Heart right ventricle (tissue), 16 donors: ENCODE data around the gene RASD2. TPM values are rescaled to one million over a fixed set of nuclear protein-coding genes. Genes with fewer than 3 reads are reported as not detected.

Experiments
- ATAC-seq, 8 donors: fragments of 200-7000 bp; cut with Tn5 transposase; one replicate each; pipeline ENCODE4 v1.9.1; 2020; ENCODE audit warnings: mild to moderate bottlenecking in 8 of 8, moderate library complexity in 8 of 8, moderate number of reproducible peaks in 1 of 8
- DNase-seq, 2 donors: peaks; one replicate each; pipeline ENCODE4 v3.0.0-alpha.2; 2020
- H3K27ac ChIP-seq, 10 donors: fragments of 200-600 bp; sonication (generic) in 2 of 10; one replicate each; pipeline versions ENCODE4 v1.5.0 to v1.8.0; 2020 to 2022; ENCODE audit warnings: mild to moderate bottlenecking in 3 of 10
- H3K27me3 ChIP-seq, 7 donors: fragments of 200-600 bp; one replicate each; pipeline ENCODE4 v1.8.0; 2021 to 2022; ENCODE audit warnings: mild to moderate bottlenecking in 2 of 7
- H3K36me3 ChIP-seq, 9 donors: fragments of 200-600 bp; sonication (generic) in 1 of 9; one replicate each; pipeline versions ENCODE4 v1.5.0 to v1.8.0; 2020 to 2022; ENCODE audit warnings: mild to moderate bottlenecking in 2 of 9
- H3K4me1 ChIP-seq, 9 donors: fragments of 200-600 bp; sonication (generic) in 1 of 9; one replicate each; pipeline versions ENCODE4 v1.5.0 to v1.8.0; 2020 to 2022; ENCODE audit warnings: mild to moderate bottlenecking in 4 of 9
- H3K4me3 ChIP-seq, 10 donors: fragments of 200-600 bp; sonication (generic) in 2 of 10; one replicate each; pipeline versions ENCODE4 v1.5.0 to v1.8.0; 2020 to 2022; ENCODE audit warnings: mild to moderate bottlenecking in 7 of 10, moderate library complexity in 2 of 10
- H3K9me3 ChIP-seq, 11 donors: fragments of 200-600 bp in 10 of 11; sonication (generic) in 2 of 11; one replicate each; pipeline versions ENCODE4 v1.5.0 to v1.8.0; 2013 to 2022; ENCODE audit warnings: mild to moderate bottlenecking in 2 of 11, control low read depth in 1 of 11, moderate library complexity in 1 of 11
- CTCF ChIP-seq, 9 donors: fragments of 200-600 bp; sonication (generic) in 2 of 9; IDR thresholded peaks; one replicate each; pipeline versions ENCODE4 v1.5.0 to v1.8.0; 2021 to 2022; ENCODE audit warnings: antibody characterized with exemption in 9 of 9, mild to moderate bottlenecking in 5 of 9, moderate library complexity in 1 of 9
- WGBS, 2 donors: extraction: QIAGEN DNeasy Blood & Tissue Kit; methylation state at CpG; one replicate each; pipeline ENCODE4 v1.1.7; 2013; ENCODE audit warnings: inconsistent platforms in 1 of 2; 5-methylcytosine and 5-hydroxymethylcytosine counted together
- intact Hi-C, 10 donors: fragments of 100-400 bp; cut with DNase I; formaldehyde crosslinking; loops; one replicate each; pipeline versions ENCODE4 v1.11.1 to v1.14.2; 2022
- polyA plus RNA-seq, 2 donors: library from polyadenylated mRNA; stranded (reverse); fragments of 200-250 nt; gene quantifications; one replicate each; pipeline ENCODE4 v1.2.3, GENCODE V29; 2013
- total RNA-seq, 10 donors: library from RNA; stranded (reverse); fragmentation: NEBNext Ultra II Directional in 3 of 10; extraction: Animal tissue kit (Norgen Biotek cat#: 25700) in 3 of 10; gene quantifications; one replicate each; pipeline versions ENCODE4 v1.2.1 to v1.2.4, GENCODE V29; 2021 to 2023
- donor health status: Arrhythmogenic right ventricular cardiomyopathy.
- donor health status: ischemic (EF 13 %, LVEDD 7.1; RV severe dilation, severe dysfunction).
- donor health status: healthy with polysubstance abuse.
- donor health status: DM: no; HTN: yes; CAD: no.
- donor health status: DM: no; HTN: no; CAD: no.
- donor health status: ischemic (EF 25% LVEDD 6.9; RV normal size, moderate dysfunction).
- donor health status: ischemic (EF 25% LVEDD 5.7; RV mildly dilated, moderate dysfunction).
- donor health status: healthy.
- donor health status: DM: yes; HTN: yes; CAD: no.
- donor health status: Ischemic cardiomyopathy.
- donor health status: ischemic (EF 35%, LVEDD 5.7; RV mildly dilated, moderate dysfunction).
- donor health status: nonischemic (EF 11% LVEDD 7.7; RV severe dilation, severe dysfunction).
- donor health status: DM: yes; HTN: yes; CAD: no.
- donor health status: PGD.
- donor health status: ischemic (EF 29% LVEDD 5.4; RV normal size, mild dysfunction).
- donor health status: nonischemic (EF 23%, LVEDD 6.1; RV moderate dilation, normal function).

The RASD2 gene
- total and polyA plus RNA-seq, 12 donors = 1.4 to 9.9 (median 3.6) TPM

GRCh38 chr22:35568751-35569739, 28.4 kb downstream of the RASD2 start:
- Histone ChIP-seq H3K27me3 (peaks cover 0 to 5% (median 0%) of the 10 kb centered on the region in 7 donors), H3K27ac (peak overlapping the region in 1 of 10 donors; percentile 38), H3K4me1 (peaks cover 4 to 56% (median 19%) of the 10 kb centered on the region in 9 donors), H3K4me3 (no peak overlapping the region), H3K9me3 (no peaks in the 10 kb centered on the region), H3K36me3 (no peaks in the 10 kb centered on the region)
- TF ChIP-seq CTCF (IDR thresholded peaks at IDR 0.05) = no peak
- DNase-seq (no peak), ATAC-seq (peak in 3 of 8 donors; percentile 19 to 52 (median 31))
- intact Hi-C loops = no loop called here
- WGBS, 2 donors = 66 to 69% methylated on average over 17 of the region's 17 CpGs

GRCh38 chr22:35569916-35570315, 29.3 kb downstream of the RASD2 start:
- Histone ChIP-seq H3K36me3 (no peaks in the 10 kb centered on the region), H3K9me3 (no peaks in the 10 kb centered on the region), H3K27me3 (peaks cover 0 to 5% (median 0%) of the 10 kb centered on the region in 7 donors), H3K4me3 (no peak overlapping the region), H3K27ac (no peak overlapping the region), H3K4me1 (peaks cover 0 to 48% (median 12%) of the 10 kb centered on the region in 9 donors)
- TF ChIP-seq CTCF (IDR thresholded peaks at IDR 0.05) = no peak
- DNase-seq = no peak
- 91 to 94% methylated on average over 13 of the region's 13 CpGs for WGBS, 2 donors
- intact Hi-C loops = no loop called here
- ATAC-seq = no peak

- Histone ChIP-seq H3K27ac (no peak overlapping the region), H3K4me3 (no peak overlapping the region), H3K36me3 (no peaks in the 10 kb centered on the region), H3K9me3 (no peaks in the 10 kb centered on the region), H3K4me1 (peaks cover 0 to 44% (median 7%) of the 10 kb centered on the region in 9 donors), H3K27me3 (peaks cover 0 to 5% (median 0%) of the 10 kb centered on the region in 7 donors)
- intact Hi-C loops = no loop called here
- ATAC-seq = peak in 2 of 8 donors; percentile 33
- no peak for TF ChIP-seq CTCF (IDR thresholded peaks at IDR 0.05)
- WGBS, 2 donors = 85 to 86% methylated on average over 14 of the region's 14 CpGs
- no peak for DNase-seq
Observed at GRCh38 chr22:35570686-35571194, 30.1 kb downstream of the RASD2 start.

GRCh38 chr22:35572556-35572955, 31.9 kb downstream of the RASD2 start:
- ATAC-seq (no peak), DNase-seq (no peak)
- Histone ChIP-seq H3K27me3 (peaks cover 0 to under 1% (median 0%) of the 10 kb centered on the region in 7 donors), H3K4me3 (no peak overlapping the region), H3K27ac (no peak overlapping the region), H3K4me1 (peaks cover 0 to 32% (median 7%) of the 10 kb centered on the region in 9 donors), H3K36me3 (no peaks in the 10 kb centered on the region), H3K9me3 (no peaks in the 10 kb centered on the region)
- intact Hi-C loops = no loop called here
- TF ChIP-seq CTCF (IDR thresholded peaks at IDR 0.05) = no peak
- 83 to 93% methylated on average over 8 of the region's 8 CpGs for WGBS, 2 donors
